Activated naive CD8-positive, alpha-beta T cell treated with anti-CD3 and anti-CD28 coated beads, Interleukin-2, amount 50 U/mL, for 24 hours (primary cell): Measurements from ENCODE around the gene RAB23.

Experiments
- ATAC-seq: fragments of 150-1000 bp; cut with Tn5 transposase; one replicate; pipeline ENCODE4 v1.10.0; 2021
- DNase-seq: peaks from one replicate; pipeline ENCODE4 v3.0.0; 2021
- H3K27ac Mint-ChIP-seq: one replicate; pipeline ENCODE4 v1.8.0; 2021; ENCODE audit warnings: mild to moderate bottlenecking, mixed read lengths
- H3K27me3 Mint-ChIP-seq: one replicate; pipeline ENCODE4 v1.8.0; 2021; ENCODE audit warnings: mixed read lengths
- H3K36me3 Mint-ChIP-seq: one replicate; pipeline ENCODE4 v1.8.0; 2021; ENCODE audit warnings: low read depth, mixed read lengths
- H3K4me1 Mint-ChIP-seq: one replicate; pipeline ENCODE4 v1.8.0; 2021; ENCODE audit warnings: mixed read lengths
- H3K4me3 Mint-ChIP-seq: one replicate; pipeline ENCODE4 v1.8.0; 2021; ENCODE audit warnings: mild to moderate bottlenecking, moderate library complexity, mixed read lengths
- H3K9me3 Mint-ChIP-seq: one replicate; pipeline ENCODE4 v1.8.0; 2021; ENCODE audit warnings: mixed read lengths

RAB23 gene

DNA sequence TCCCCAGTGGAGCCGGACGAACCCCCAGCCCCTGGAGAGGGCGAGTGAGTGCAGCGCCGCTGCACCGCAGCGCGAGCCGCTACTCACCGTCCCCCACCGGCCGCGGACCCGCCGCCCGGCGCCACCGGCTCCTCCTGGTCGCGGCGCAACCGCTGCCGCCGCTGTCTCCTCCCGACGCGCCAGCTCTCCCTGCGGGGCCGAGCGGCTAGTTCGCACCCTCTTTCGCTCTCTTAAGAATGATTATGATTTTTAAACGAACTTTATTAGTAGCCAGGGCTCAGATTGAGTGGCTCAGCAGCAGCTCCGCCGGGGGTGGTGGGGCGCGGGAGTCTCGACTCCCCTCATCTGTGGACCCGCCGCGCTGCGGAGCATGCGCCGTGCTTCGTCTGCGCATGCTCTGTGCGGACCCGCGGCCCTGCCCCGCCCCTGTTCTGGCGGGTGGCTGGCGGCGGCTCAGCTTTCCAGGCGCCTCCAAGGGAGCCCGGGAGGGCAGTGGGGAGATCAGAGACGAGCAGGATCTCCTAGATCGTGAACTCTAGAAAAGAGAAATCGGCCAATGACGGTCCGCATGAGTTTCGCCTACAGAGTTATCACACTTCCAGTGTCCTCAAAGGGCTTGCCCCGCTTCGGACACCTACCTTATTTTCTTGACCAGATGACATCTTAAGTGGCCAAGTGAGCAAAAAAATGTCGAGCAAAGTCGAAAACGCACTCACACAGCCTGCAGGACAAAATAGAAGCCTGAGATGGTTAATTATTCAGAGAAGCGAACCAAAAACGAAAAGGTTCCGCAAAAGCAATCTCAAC, at the start of gene RAB23:
Gene RAB23 (minus strand): TSS at position 372 of the 807 bp plus-strand sequence. CDS start 11,927 bp downstream, outside the sequence.
- Mint-ChIP-seq H3K4me3 (peak within 1 kb of the TSS; percentile 96), H3K27me3 (peaks cover 28% of the 10 kb centered on the region), H3K4me1 (peaks cover 12% of the 10 kb centered on the region), H3K27ac (peak within 1 kb of the TSS; percentile 90), H3K36me3 (no peaks in the 10 kb centered on the region), H3K9me3 (no peaks in the 10 kb centered on the region)
- DNase-seq (peak; percentile 84), ATAC-seq (peak; percentile 89)

DNA sequence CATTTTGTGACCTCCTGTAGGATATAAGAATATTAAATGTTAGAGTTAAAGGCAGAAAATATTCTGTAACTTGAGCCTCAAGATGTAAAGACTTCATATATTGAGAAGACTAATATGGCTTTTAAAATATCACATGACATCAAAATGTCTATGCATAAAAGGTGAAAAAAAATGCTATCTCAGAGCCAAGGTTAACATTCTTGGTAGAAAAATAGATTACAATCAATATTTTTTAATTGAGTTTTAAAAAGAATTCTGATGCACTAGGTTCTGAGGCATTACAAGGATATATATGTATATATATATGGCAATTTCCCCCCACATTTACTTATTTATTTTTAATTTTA, 46.2 kb upstream of the RAB23 start:
- DNase-seq: no peak
- Mint-ChIP-seq H3K4me1 (peaks cover 27% of the 10 kb centered on the region), H3K27ac (no peak overlapping the region), H3K4me3 (no peak overlapping the region), H3K27me3 (peaks cover 19% of the 10 kb centered on the region), H3K9me3 (no peaks in the 10 kb centered on the region), H3K36me3 (no peaks in the 10 kb centered on the region)
- ATAC-seq: no peak

DNA sequence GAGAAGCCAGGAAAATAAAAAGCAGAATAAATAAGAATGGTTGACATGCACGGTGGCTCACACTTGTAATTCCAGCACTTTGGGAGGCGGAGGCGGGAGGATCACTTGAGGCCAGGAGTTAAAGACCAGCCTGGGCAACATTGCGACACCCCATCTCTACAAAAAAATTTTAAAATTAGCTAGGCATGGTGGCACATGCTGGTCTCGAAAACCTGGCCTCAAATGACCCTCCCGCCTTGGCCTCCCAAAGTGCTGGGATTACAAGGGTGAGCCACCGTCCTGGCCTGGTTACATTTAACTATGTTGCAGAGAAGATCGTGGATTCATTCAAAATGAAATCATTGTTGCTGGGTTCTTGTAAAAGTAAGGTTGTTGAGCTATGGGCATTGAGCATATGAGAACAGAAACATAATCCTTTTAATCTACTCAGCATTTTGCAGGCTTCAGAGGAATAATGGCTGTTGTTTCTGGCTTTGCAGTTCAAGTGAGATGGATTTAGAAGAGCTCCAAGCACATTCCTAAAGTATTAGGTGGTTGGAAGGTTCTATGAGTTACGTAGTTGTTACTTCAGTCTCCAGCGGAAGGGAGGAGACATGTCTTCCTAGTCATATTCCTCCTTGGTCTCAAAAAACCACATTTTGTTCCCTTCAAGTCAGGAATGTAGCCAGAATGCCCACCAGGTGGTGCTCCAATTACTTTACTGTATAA, 45.6 kb upstream of the RAB23 start:
- no peak for ATAC-seq
- no peak overlapping the region for H3K27ac Mint-ChIP-seq

DNA sequence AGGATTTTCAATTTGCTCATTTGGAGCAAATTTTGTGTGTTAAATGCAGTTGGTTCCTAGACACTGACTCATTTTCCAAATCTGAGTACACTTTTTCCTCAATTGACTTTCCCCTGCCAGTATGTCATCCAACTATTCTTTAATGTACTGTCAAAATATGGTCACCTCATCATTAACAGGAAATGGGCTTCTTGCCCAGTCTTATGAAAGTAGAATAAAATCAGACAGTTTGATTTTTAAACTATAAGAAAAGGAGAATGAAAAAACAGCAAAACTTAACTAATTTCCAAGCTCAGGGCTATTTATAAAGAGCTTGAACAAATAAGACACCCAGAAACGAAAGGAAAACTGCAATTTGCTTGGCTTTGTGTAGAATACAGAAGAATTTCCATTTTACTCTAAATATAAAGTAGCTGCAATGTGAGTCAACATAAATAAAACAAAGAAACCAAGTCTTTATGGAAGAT, 43.7 kb upstream of the RAB23 start:
- no peak for DNase-seq
- no peaks in the 10 kb centered on the region for H3K36me3 Mint-ChIP-seq
- ATAC-seq: peak; percentile 62
- H3K9me3 Mint-ChIP-seq: no peaks in the 10 kb centered on the region
- H3K27me3 Mint-ChIP-seq: peaks cover 14% of the 10 kb centered on the region
- no peak overlapping the region for H3K27ac Mint-ChIP-seq
- H3K4me3 Mint-ChIP-seq: no peak overlapping the region
- H3K4me1 Mint-ChIP-seq: peaks cover 32% of the 10 kb centered on the region

More for the DNA sequence above, 45.6 kb upstream of the RAB23 start:
- Mint-ChIP-seq H3K27me3 (peaks cover 16% of the 10 kb centered on the region), H3K4me3 (no peak overlapping the region), H3K36me3 (no peaks in the 10 kb centered on the region), H3K9me3 (no peaks in the 10 kb centered on the region), H3K4me1 (peaks cover 30% of the 10 kb centered on the region)
- DNase-seq: peak; percentile 33

DNA sequence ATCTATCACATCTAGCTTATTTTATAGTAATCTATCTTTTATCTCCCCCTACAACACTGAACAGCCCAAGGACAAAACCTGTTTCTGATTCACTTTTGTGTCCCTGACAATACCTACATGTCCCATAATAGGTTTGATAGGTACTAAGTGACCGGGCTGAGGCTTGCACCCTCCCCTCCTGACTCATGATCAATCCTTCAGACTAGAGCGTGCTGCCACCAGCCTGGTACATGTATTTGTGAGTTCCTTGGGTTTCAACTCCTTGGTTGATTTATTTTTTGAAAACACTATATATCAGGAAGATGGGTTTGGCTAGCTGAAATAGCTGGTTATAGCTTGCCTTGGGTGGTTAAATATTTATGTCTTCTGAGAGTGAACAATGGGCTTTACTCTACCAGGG, 41.6 kb upstream of the RAB23 start:
- Mint-ChIP-seq H3K9me3 (no peaks in the 10 kb centered on the region), H3K27me3 (peaks cover 15% of the 10 kb centered on the region), H3K4me3 (no peak overlapping the region), H3K4me1 (peaks cover 32% of the 10 kb centered on the region), H3K36me3 (no peaks in the 10 kb centered on the region), H3K27ac (no peak overlapping the region)
- DNase-seq: no peak
- no peak for ATAC-seq

DNA sequence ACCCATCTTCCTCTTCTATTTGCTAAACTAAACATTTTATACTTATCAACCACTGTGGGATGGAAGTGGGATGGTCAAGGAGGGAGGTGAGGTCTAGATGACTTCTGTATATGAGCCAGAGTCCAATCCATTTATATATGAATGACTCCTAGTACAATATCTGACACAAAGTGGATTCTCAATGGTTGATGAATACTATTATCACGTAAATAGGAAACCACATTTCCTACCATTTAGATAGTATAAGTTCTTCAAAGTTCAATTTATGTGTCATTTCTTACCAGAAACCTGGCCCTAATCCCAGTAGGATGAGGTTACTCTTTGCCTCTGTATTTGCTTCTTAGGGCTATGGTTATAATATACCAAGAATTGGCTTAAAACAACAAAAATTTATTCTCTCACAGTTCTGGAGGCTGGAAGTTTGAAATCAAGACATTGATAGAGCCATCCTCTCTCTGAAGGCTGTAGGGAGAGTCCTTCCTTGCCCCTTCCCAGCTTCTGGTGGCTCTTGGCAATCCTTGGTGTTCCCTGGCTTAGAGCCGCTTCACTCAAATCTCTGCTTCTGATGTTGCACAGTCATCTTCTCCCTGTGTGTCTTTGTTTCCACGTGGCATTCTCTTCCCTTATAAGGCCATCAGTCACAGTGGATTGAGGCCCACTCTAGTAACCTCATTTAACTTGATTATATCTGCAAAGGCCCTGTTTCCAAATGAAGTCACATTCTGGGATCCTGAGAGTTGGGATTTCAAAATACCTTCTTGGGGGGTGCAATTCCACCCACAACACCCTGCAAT, 41.0 kb upstream of the RAB23 start:
- ATAC-seq (peak; percentile 61), DNase-seq (no peak)
- Mint-ChIP-seq H3K27ac (peak overlapping the region; percentile 20), H3K27me3 (peaks cover 15% of the 10 kb centered on the region), H3K4me1 (peaks cover 32% of the 10 kb centered on the region), H3K9me3 (no peaks in the 10 kb centered on the region), H3K4me3 (no peak overlapping the region), H3K36me3 (no peaks in the 10 kb centered on the region)

DNA sequence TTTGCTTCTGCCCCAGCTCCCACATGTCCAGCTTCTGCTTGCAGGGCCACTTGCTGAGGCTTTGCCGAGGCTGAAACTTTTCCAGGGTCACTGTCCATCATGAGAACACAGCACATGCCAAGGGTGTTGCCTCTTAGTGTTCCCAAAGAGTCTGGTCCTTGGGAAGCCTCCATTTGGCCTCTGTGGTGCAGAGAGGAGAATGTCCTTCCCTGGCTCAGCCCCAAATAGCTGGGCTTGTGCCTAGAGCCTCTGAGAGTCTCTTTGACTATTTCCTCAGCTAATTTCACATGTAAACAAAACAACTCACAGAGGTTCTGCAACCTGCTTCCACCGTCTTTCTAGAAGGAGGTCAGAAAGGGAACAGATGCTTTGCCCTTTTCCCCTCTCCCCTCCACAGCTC, 40.4 kb upstream of the RAB23 start:
- Mint-ChIP-seq H3K4me3 (no peak overlapping the region), H3K27ac (peak overlapping the region; percentile 17), H3K36me3 (no peaks in the 10 kb centered on the region), H3K9me3 (no peaks in the 10 kb centered on the region), H3K27me3 (peaks cover 11% of the 10 kb centered on the region), H3K4me1 (peaks cover 28% of the 10 kb centered on the region)
- ATAC-seq: no peak
- no peak for DNase-seq

DNA sequence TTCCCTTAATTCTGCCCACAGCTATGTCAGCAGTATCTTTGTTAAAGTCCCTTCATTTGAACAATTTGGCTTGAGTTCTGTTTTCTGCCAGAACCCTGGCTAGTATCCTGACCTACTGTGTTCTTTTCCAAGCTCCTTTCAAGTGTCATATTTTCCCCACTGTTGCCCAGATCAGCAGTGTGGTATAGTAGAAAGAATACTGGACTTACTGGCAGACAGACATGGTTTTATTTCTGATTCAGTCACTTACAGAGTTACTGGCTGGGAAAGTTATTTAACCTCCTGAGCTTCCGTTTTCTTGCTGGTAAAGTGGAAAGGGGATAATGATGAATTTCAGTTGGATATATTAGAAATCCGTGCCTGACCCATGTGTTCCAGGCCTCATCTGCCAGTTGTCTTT, 39.8 kb upstream of the RAB23 start:
- ATAC-seq (no peak), DNase-seq (no peak)
- Mint-ChIP-seq H3K27ac (no peak overlapping the region), H3K9me3 (no peaks in the 10 kb centered on the region), H3K4me1 (peaks cover 28% of the 10 kb centered on the region), H3K27me3 (peaks cover 11% of the 10 kb centered on the region), H3K36me3 (no peaks in the 10 kb centered on the region), H3K4me3 (no peak overlapping the region)

DNA sequence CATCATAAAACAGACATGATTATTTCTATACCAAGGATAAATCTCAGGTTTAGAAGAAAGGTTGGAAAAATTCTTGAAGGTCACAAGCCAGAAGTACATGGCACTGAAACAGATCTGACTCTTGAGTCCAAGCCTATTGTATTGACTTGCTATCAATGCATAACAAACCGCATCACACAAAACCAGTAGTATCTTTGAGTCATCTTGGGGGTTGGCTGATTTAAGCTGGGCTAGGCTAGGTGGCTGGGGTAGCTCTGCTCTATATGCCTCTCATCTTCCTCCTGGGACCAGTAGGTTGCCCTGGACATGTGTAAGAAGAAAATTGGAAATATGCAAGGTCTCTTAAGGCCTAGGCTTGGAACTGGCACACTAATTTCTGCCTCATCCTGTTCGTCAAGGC, 37.0 kb upstream of the RAB23 start:
- Mint-ChIP-seq H3K27ac (no peak overlapping the region), H3K4me3 (no peak overlapping the region), H3K4me1 (peaks cover 11% of the 10 kb centered on the region), H3K9me3 (no peaks in the 10 kb centered on the region), H3K27me3 (peaks cover 5% of the 10 kb centered on the region), H3K36me3 (no peaks in the 10 kb centered on the region)
- DNase-seq (no peak), ATAC-seq (no peak)

DNA sequence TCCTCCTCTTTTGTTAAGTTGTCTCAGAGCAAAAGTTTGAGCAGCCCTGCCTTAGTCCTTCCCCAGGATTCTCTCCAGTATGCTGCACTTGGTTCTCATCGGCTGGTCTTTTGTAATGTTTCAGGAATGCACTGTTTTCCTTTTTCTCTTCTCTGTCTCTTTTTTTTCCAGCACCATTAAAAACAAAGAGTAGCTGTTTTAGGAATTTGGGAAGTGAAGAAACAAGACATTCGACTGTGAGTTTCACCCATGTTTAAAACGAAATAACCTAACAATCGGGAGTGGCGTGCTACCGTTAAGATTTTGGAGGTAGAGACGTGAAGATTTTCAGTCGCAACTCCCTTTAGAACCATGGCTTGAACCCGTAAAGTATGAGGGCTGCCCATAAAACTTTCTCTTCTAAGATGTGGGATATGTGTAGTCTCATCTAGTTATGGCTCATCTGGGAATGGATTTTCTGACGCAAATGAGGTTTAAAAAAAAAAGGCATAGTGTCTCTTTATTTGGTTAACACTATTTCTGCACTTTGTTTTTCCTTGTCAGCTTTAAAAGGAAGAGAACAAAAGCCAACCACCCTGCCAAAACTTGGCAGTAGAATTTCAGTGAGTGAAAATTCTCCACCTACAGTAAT, 35.9 kb upstream of the RAB23 start:
- Mint-ChIP-seq H3K4me3 (no peak overlapping the region), H3K36me3 (no peaks in the 10 kb centered on the region), H3K9me3 (no peaks in the 10 kb centered on the region), H3K4me1 (peaks cover 3% of the 10 kb centered on the region), H3K27ac (no peak overlapping the region), H3K27me3 (peaks cover 4% of the 10 kb centered on the region)
- DNase-seq: no peak
- no peak for ATAC-seq

DNA sequence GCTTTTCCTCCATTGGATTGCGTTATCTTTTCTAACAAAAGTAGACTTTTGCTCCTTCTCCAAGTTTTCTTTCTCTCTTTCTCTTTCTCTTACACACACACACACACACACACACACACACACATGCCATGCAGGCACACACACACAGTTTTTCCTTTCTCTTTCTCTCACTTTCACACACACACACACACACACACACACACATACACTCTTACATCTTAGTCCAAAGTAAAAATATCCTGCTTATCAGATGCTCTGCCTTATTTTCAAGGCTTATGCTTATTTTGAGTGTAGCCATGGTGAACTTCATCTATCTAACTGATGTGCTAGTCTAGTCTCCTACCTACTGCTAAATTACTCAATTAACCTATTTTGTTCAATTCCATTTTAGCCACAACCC, 34.4 kb upstream of the RAB23 start:
- Mint-ChIP-seq H3K27me3 (peaks cover 4% of the 10 kb centered on the region), H3K36me3 (no peaks in the 10 kb centered on the region), H3K27ac (no peak overlapping the region), H3K4me1 (no peaks in the 10 kb centered on the region), H3K9me3 (no peaks in the 10 kb centered on the region), H3K4me3 (no peak overlapping the region)
- DNase-seq (no peak), ATAC-seq (no peak)

DNA sequence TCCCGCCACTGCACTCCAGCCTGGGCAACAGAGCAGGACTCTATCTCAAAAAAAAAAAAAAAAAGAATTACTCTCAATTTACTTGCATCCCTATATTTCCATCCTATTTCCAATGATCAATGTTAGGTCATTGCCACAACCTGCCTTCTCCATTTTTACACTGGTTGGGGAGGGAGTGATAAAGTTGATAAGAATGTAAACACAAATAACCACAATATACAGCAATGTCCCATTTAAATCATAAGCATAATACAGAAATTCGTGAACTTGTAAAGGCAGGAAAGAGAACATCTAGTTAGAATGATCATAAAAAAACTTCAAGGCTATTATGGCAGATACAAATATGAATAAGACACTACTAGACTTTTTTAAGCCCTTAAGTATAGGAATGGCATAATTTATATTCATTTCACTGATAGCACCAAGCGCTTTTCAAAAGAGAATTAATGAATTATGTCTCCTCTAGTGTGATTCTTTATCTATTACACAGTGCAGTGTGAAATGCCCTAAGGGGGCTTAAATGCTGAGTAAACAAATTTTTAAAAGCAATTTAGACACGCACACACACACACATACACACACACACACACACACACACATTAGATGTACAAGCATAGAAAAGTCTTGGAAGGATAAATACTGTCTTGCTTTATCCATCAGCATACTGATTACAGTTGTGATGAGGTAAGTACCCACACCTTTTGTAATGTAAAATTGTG, 33.5 kb upstream of the RAB23 start:
- peaks cover 2% of the 10 kb centered on the region for H3K27me3 Mint-ChIP-seq
- no peak for DNase-seq
- no peak overlapping the region for H3K27ac Mint-ChIP-seq
- ATAC-seq: no peak
- no peaks in the 10 kb centered on the region for H3K9me3 Mint-ChIP-seq
- no peak overlapping the region for H3K4me3 Mint-ChIP-seq
- H3K4me1 Mint-ChIP-seq: no peaks in the 10 kb centered on the region
- H3K36me3 Mint-ChIP-seq: no peaks in the 10 kb centered on the region

DNA sequence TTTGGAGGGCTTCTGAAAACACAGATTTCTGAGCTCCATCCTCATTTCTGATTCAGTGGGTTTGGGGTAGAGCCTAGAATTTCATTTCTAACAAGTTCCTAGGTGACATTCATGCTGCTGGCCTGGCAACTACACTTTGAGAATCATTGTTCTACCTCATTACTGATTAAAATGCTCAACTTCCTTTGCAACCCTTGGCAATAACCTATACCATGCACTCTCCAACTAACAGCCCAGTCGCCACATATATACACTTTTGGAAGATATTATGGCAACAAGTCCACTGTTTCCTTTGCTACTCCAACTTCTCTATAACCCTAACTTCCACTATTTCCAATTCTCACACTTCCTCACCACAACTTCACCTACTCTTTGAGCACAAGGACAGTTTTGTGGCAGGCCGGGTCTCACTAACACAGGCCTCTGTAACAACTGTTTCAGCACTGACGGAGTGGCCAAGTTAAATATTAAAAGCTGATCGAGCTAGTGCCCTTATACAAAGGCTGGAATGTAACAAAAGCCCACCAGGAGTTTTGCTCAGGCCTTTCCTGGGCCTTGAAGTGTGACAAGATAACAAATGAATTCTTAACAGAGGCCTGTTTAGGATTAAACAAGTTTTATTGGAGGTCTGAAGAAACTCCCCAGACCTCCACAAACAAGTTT, 32.1 kb upstream of the RAB23 start:
- Mint-ChIP-seq H3K9me3 (no peaks in the 10 kb centered on the region), H3K36me3 (no peaks in the 10 kb centered on the region), H3K4me3 (no peak overlapping the region), H3K4me1 (no peaks in the 10 kb centered on the region), H3K27ac (no peak overlapping the region), H3K27me3 (peaks cover 2% of the 10 kb centered on the region)
- no peak for ATAC-seq
- DNase-seq: no peak
